ENCODE measurements around the gene UBAC1.

Gene UBAC1

DNA sequence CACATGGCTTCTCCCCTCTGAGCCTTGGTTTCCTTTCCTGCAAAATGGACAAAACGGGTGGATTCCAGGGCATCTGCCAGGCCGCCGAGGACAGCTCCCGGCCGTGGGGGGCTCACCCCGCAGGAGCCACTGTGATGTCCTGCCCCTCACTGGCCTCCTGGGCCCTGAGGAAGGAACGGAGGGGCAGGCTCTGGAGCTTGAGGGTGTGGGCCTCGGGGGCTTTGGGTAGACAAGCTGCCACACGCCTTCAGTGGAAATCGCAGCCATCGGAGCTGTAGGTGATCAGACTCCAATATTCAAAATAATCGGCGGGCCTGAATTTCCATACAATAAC, 32.2 kb upstream of the UBAC1 start:
- no peak for DNase-seq

DNA sequence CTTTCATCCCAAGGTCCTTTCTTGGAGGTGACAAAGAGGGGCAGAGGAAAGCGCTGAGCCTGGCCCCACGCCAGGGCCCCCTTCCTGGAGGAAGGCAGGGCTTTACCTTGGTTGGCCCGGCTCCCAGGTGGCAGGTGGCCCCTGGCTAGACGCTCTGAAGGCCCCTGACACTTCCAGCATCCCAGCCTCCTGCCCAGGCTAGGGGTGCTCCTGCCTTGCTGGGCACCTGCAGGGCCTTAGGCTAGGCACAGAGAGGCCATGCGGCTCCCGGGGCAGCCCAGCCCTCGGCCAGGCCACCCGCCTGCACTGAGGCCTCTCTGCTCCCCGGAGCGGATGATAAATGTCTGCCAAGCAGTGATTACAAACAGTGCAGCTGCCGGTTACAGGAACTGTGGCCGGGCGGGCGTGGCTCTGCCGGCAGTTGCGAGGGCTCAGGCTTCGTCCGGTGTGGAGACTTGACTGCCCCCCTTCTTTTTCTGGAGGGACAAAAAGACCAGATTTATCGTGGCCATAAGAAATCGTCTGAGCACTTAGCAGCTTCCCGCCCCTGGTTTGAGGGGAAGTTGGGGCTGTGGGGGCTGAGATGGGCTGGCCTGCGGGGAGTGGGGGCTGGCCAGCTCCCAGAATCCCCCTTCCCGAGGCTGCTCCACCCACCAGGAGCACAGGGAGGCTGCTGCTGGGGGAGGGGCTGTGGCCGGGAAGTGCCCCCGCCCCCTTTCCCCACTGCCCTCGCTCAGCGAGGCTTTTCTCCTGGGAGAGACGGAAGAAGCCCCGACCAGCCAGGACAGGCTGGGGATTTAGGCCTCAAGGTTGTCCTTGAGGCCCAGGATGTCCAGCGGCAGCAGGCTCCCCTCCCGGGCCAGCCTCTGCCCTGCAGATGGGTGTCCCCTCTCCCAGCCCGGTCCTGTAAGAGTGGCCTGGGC, 31.6 kb upstream of the UBAC1 start:
- peak; percentile 85 for DNase-seq

DNA sequence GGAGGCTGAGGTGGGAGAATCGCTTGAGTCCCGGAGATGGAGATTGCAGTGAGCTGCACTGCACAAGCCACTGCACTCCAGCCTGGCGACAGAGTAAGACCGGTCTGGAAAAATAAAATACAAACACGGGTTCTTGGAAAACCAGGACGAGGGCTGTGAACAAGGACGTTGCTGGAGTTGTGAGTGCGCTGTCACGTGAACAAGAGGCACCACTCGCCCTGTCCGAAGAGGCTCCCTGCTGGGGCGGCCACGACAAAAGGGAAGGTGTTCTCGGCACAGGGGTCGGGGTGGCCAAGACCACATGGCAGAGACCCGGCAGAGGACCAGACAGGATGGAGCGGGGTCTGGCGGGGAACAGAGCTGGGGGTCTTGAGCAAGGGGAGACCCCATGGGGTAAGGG, 30.6 kb upstream of the UBAC1 start:
- no peak for DNase-seq

DNA sequence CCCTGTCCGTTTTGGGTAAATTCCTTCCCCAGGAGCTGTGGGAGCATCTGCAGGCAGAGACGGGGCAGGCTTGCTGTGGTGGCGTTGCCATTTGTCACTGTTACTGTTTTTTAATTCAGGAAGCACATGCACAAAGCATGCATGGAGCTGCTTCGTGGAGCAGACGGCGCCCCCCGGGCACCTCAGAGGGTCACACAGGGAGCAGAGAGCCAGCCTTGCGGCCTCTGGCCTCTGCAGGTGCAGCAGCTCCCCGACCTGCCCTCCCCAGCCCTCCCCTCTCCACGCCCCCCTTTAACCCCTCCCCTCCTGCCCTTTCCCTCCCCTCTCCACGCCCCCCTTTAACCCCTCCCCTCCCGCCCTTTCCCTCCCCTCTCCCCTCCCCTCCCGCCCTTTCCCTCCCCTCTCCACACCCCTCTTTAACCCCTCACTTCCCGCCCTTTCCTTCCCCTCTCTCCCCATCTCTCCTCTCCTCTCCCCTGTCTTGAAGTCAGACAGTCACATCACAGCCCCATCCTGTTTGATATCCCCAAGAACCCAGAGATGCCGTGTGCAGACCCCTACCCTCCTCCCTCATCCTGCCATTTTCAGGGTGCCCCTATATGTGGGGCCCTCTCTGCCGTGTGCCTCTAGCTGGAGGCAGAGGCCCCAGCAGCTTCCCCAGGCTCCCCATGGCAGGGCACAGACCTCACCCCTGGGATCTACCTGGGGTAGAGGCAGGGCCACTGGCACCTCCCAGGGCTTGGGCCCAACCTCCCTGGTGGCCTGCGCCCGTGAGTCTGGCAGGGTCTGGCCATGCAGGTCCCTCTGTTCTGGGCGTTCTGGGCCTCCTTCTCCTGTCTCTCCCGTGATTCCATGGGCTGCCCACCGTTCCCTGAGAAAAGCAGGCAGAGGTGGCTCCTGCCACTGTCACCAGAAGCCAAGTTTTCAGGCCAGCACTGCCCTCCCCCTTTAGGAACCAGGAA, 29.6 kb upstream of the UBAC1 start:
- peak; percentile 93 for DNase-seq

DNA sequence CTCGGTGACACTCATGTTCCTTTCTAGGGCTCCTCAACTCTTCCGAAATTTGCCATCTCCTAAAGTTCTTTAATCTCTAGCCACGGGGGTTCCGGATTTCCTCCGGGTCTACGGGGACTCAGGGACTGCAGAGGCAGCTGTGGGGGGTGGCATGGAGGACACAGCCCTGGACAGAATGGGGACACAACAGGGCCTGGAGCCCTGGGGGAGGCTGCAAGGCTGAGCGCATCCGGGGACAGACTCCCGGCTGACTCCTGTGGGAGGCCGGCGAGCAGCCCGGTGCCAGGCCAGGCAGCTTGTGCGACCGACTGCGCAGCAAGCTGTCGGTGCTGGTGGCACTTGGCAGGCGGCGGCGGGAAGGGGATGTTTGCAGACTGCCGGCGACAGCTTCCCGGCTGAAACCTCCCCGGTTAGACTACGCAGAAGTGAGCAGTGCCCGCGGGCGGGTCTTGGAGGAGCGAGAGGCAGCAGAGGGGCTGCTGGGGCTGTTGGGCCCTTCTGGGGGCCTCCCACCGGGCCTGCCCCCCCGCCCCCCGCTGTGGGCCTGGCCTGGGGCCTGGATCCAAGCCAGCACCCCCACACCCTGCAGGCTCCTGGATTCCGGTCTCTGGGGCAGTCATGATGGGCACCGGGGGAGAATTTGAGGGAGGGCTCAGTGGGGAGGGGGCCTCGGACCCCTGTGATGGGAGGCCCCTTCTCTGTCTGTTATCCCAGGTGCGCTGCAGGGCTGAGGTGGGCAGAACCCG, 28.7 kb upstream of the UBAC1 start:
- DNase-seq: peak; percentile 71

DNA sequence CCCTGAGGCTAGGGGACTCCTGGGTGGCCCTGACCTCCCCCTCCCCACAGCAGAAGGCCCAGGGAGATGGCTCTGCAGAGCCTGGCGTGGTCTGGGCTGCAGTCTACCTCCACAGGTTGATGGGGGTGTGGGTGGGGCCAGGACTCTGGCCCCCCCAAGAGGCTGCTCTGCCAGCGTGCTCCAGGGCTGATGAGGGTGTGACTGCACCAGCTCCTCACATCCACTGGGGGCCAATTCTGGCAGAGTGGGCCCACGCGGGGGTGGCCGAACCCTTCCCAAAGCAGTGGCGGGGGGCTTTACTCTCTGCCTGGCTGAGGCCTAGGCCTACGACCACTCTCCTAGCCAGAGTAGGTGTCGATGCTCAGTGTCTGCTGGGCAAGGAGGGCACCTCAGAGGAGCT, 28.0 kb upstream of the UBAC1 start:
- no peak for DNase-seq

DNA sequence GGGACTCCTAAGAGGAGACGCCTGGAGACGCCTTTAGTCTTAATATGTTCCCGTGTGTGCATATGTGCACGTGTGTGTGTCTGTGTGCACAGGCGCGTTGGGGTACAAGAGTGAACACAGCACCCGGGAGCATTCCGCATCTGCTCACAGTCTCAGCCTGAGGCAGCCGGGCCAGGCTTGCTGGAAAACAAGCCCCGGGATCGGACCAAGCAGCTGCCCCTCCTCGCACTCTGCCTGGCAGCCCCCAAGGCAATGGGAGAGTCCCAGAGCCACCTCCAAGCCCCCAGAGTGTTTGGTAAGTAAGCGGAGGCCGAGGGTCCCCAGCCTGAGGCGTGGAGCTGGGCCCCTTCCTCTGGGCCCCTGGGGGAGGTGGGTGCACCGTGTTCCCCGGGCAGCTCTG, 27.3 kb upstream of the UBAC1 start:
- no peak for DNase-seq

DNA sequence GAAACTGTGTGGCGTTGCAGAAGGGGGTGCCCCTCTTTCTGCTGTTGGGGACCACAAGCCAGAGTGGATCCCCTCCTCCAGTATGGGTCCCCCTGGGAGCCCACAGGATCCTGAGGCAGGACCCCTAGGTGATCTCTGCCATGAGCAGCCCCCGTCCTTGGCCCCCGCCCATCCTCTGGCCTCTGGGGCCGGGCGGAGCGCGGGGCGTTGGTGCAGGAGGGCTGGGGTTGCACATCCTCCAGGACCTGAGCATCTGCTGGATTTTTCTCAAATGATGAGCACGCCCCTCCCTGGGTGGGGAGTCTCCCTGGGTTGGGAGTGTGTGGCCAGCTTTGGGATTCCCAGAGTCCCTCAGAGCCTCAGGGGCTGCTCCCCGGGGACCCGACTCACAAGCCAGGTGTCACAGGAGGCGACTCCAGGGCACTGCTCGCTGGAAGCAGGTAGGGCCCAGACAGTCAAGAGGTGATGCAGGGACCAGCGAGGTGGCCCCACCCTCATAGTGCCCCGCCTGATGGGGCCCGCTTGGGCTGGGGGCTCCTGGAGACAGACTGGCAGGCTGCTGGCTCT, 26.7 kb upstream of the UBAC1 start:
- no peak for DNase-seq

DNA sequence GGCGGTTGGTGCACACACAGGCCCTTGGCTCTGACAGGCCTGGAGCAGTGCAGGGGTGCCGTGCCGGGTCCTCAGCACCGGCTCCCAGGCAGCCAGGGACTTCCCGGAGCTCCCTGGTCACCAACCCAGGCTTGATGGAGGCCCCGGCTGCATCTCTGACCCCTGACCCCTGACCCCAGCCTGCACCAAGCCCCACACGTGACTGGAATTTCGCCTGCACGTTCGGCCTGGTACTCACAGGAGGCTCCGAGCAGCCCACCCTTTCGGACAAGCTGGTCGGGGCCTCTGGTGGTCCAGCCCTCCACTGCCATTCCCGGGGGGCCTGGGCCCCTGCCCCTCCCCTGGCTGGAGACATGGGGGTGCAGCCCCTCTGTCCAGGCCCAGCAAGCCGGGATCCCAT, 25.4 kb upstream of the UBAC1 start:
- no peak for DNase-seq

DNA sequence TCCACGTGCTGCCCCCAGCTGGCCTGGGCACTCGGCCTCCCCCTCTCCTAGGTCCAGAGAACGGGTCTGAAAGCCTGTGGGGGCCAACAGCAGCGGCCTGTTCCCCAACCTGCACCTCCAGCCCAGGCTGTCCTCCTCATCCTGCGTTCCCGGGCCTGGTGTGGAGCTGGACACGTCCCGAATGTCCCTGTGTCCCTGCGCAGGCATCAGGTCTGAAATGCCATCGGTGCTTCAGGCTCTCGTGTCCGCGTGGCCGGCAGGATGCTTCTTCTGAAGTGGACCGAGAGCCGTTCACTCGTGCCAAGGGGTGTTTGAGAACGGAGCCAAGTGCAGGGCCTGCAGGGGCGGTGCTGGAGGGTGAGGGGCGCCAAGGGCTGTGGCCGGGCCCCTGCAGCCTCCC, 24.7 kb upstream of the UBAC1 start:
- no peak for DNase-seq

DNA sequence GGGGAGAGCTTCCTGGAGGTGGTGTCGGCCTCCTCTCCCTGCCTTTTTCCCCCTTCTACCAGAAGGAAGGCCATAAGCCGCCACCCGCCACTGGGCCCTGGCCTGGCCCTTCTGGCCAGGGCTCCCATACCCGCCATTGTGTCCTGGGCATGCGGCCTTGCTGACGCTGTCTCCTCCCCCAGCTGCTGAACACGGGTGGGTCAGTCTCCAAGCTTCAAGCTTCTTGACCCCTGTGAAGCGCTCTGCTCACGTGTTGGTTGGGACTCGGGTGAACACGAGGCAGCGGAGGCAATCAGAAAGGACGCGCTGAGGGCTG, 24.2 kb upstream of the UBAC1 start:
- DNase-seq: no peak

DNA sequence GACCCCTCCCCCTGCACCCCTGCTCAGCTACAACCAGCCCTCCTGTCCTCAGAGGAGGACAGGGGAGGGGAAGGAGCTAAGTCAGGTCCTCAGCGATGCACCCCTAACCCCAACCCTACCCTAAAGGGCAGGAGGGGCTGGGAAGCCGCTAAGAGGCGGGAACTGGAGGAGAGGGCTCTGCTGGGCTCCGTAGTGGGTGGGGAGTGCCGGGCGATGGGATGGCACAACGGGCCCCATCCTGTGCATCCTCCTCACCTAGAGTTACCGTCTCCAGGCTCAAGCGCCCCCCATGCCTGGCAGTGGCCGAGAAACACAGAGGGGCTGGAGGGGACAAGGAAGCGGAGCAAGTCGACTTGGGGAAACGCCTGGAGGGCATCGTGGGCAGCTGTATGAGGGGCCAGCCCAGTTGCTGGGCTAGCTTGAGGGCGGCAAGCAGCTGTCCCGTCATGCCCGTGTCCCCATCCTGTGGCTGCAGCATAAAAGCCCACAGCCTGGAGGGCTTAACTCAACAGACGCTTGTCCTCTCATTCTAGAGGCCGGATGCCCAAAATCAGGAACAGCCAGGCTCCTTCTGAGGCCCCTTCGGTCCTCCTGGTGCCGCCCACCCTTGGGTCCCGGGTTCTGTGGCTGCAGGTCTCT, 23.0 kb upstream of the UBAC1 start:
- DNase-seq: no peak

DNA sequence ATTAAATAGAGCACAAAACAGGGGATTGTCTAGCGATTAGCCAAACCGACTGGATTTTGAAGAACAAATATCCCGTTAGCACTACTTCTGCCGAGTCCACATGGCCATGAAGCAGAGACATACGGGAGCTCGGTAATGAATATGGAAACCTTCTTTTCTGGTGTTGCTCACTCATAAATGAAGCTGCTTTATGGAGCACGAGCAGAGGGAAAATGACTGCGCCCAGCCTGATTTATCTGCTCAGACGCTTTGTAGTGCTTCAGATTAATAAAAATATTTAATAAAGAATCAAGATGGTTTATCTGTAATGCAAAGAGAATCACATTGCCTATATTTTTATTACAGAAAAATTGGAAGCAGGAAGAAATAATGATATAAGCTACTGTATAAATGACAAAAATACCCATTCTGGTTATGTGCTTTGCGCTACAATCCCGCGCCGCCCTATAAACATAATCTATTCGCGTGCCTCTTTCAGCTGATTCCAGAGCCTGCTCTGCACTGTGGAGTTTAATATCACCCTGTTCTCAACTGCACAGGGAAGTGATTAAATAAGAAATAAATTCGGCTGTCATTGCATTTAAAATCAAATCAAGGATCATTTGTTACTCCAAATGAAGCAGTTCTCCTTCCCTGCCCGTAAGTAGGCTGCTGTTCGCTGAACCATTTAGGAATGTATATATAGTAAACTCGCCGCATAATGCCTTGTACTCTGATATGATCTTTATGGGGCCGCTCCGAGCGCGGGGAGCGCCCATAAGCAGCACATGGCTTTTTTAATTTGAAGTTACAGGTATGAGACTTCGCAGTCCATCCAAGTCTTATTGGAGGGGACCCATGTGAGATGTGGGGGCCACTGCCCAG, 22.3 kb upstream of the UBAC1 start:
- DNase-seq: no peak

DNA sequence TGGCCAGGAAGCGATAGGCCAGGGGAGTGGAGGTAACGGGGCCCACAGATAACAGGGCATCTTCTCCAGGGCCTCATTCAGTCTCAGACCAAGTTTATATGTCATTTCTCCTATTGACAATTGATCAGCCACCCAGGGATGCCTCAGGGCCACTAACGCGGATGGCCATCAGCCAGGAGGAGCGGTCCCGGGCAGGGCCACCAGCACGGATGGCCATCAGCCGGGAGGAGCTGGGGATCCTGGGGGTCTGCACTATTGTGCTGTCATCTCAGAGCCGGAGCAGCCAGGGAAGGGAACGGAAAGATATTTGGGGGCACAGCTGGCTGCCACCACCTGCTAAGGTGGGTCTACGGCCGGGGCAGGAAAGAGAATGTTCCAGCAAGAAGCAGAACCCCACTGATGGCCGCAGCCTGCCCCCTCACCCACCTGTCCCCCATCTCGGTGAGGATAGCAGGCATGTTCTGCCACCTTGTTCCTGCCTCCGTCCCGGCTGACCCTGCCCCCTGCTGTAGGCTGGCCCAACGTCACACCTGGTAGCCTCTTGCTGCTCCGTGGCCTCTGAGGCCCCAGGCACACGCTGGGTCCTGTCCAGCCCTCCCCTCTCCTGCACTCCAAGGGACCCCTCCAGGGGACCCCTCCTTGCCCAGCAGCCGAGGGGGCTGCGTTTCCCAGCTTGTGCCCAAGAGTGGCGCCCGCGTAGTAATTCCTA, 21.5 kb upstream of the UBAC1 start:
- DNase-seq: no peak

DNA sequence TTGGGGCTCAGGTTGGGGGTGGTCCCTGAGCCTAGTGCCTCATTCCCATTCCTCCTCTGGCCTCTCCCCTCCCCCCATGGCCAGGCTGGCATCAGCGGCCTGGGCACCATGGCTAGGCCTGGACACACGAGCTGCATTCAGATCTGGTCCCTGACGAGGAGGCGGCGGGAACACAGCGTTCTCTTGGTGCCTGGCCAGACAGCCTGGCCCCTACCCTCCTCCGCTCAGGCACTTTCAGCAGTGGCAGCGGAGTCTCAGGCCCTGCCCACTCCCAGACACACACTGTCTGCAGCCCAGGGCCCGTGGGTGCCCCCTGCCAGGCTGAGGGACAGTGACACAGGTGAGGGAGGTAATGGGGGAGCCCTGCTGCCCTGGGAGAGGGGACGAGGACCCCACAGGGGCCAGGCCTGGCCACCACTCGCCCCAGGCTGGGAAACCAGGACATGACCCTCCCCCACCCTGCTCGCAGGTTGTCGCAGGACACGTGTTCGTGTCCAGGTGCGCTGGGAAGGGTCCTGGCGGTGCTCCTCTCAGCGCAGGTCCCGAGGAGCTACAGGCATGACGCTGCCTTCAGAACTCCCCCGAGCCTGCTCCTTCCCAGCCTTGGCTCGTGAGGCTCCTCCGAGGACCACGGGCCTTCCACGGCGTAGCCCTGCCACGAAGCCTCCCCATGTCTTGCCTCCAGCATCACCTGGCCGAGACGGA, 19.9 kb upstream of the UBAC1 start:
- no peak for DNase-seq

DNA sequence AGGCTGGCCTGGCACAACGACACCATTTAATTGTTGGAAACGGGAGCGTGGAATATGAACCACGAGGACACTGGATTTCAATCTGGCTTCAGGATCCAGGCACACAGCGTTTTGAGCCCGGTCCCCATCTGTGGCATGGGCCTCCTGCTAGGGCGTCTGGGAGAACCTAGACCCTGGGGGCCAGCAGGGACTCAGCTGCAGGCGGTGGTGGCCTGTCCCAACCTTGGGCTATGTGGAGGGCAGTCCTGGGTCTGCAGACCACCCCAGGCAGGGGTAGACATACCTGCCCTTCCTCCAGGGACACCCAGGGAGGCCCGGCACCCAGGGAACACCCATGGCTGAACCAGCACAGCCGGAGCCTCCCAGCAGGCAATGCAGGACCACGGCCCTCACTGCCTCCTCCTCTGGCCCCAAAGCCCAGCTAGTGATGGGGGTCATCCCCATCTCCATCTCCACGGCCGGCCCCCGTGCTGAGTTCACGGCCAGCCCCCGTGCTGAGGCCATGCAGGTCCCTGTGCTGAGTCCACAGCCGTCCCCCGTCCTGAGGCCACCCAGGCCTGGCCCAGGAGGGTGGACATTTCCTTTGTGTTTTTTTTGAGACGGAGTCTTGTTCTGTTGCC, 18.5 kb upstream of the UBAC1 start:
- DNase-seq: no peak

DNA sequence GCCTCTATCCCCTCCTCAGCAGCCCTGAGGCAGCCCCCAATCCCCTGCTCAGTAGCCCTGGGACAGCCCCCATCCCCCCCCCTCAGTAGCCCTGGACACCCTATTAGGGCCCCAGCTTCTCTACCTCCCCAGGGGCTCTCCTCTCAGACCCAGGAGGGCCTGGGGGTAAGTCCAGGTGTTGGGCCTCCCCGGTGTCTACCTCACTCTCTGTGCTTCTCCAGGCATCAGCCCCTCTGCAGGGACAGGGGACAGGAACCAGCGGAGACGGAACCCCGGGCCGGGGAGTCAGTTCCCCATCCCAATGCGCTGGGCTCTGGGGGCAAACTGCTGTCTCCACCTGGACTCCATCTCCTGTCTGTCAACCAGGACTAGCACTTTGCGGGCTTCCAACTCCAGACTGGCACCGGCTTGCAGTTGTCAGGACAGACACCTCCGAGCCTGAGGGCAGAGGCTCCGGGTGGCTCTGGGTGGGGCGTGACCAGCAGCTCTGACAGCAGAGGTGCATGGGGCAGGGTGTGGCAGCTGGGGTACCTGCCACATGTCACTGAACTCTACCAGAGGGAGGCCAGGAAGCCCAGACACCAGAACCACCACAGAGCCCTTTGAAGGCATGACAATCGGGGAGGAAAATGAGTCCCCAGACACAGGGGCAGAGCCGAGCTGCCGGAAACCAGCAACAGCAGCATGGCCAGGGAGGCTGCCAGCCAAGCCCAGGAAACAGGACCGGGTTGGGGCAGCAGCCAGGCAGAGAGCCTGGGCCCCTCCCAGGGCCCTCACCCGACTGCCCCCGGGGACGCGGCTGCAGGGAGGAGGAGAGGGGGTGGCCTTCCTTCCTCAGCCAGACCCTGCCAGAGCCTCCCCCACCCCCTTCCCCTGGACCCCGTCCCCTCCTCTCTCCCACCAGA, 17.7 kb upstream of the UBAC1 start:
- DNase-seq: peak; percentile 39

DNA sequence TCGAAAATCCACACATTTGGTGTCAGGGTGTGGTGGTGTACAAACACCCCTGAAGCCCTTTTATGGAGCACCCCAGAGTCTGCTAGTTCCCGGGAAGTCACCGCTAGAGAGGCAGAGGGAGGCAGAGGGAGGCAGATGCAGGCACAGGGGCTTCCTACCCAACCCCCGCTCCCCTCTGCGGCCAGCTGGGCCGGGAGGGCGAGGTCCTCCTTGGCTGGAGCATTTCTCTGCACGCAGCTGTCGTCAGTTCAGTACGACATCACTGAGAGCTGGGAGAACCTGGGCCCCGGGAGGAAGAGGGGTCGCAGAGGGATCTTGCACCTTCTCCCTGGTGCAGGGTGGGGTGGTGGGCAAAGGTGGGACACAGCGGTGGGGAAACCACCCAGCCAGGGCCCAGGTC, 15.8 kb upstream of the UBAC1 start:
- no peak for DNase-seq

DNA sequence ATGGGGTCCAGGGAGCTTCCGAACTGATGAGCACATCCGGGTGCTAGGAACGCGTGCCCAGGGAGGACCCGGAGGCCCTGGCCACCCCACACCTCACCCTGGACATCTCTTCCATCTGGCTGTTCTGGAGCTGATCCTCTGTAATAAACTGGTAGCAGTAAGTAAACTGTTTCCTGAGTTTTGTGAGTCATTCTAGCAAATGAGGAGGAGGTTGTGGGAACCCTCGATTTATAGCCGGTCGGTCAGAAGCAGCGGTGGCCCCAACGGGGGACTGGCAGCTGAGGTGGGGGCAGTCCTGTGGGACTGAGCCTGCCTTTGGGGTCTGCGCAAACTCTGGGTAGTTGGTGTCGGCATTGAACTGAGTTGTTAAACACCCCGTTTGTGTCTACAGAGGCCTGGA, 15.4 kb upstream of the UBAC1 start:
- no peak for DNase-seq
